DOHH2 (cell line): ENCODE data around the gene ATP6V1G3.

Experiments used
- EZH2phosphoT487 ChIP-seq: fragments of 200-600 bp; sonication (generic); IDR thresholded peaks from 2 replicates; pipeline ENCODE4 v1.6.1; 2017; ENCODE audit warnings: borderline replicate concordance, mild to moderate bottlenecking, antibody characterized with exemption, low read length, moderate library complexity, mixed read lengths
- TF ChIP-seq, protein P1 (sequence below): fragments of 200-600 bp; sonication (generic); IDR thresholded peaks from one replicate; pipeline ENCODE4 v1.5.1; 2014; ENCODE audit warnings: antibody characterized with exemption, mild to moderate bottlenecking, low read depth, low read length; ENCODE audit not compliant: poor library complexity, severe bottlenecking

DNA sequence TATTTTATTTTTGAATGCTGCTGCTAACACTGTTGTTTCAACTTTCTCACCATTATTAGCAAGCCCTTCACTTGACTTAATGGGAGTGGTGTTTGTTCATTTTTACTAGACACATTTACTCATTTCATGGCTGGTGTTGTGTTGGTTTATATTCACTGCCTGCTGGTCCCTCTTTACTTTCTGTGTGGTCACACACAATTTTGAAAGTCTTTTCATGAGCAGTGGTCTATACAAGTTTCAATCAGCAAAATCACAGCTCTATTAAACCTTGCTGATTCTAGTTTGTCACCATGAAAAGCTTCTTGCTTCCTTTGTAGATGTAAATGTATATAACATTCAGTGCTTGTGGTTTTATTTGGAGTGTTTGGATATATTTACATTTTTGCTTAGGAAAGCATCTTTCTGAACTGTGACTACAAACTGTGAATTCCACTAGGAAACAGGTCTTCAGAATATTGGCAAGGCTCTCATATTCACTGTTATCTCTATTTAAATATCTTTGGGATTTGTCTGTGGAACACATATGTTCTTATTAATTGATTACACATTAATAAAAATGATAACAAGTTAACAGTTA, 22.8 kb downstream of the ATP6V1G3 start:
- TF ChIP-seq, protein P1, sequence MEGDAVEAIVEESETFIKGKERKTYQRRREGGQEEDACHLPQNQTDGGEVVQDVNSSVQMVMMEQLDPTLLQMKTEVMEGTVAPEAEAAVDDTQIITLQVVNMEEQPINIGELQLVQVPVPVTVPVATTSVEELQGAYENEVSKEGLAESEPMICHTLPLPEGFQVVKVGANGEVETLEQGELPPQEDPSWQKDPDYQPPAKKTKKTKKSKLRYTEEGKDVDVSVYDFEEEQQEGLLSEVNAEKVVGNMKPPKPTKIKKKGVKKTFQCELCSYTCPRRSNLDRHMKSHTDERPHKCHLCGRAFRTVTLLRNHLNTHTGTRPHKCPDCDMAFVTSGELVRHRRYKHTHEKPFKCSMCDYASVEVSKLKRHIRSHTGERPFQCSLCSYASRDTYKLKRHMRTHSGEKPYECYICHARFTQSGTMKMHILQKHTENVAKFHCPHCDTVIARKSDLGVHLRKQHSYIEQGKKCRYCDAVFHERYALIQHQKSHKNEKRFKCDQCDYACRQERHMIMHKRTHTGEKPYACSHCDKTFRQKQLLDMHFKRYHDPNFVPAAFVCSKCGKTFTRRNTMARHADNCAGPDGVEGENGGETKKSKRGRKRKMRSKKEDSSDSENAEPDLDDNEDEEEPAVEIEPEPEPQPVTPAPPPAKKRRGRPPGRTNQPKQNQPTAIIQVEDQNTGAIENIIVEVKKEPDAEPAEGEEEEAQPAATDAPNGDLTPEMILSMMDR, result no peak
- no peak for TF ChIP-seq EZH2phosphoT487
